Neural crest cell (in vitro differentiated cells): ENCODE measurements around the gene TTC31. TPM values are rescaled to one million over a fixed set of nuclear protein-coding genes. Genes with fewer than 3 reads are reported as not detected.

Experiments used
- DNase-seq: peaks from one replicate; pipeline ENCODE4 v3.0.0; 2021; ENCODE audit warnings: low read depth, mixed read lengths, low spot score
- H3K27ac Mint-ChIP-seq: one replicate; pipeline ENCODE4 v1.8.0; 2021; ENCODE audit warnings: mild to moderate bottlenecking, mixed read lengths; ENCODE audit not compliant: unreplicated experiment
- H3K27me3 Mint-ChIP-seq: 2 replicates; pipeline ENCODE4 v1.8.0; 2021; ENCODE audit warnings: low read depth, mild to moderate bottlenecking, mixed read lengths
- H3K36me3 Mint-ChIP-seq: 2 replicates; pipeline ENCODE4 v1.8.0; 2021; ENCODE audit warnings: low read depth, mild to moderate bottlenecking, mixed read lengths
- H3K4me1 Mint-ChIP-seq: 2 replicates; pipeline ENCODE4 v1.8.0; 2021; ENCODE audit warnings: mixed read lengths
- H3K4me3 Mint-ChIP-seq: one replicate; pipeline ENCODE4 v1.8.0; 2021; ENCODE audit warnings: mild to moderate bottlenecking, mixed read lengths
- H3K9me3 Mint-ChIP-seq: 2 replicates; pipeline ENCODE4 v1.8.0; 2021; ENCODE audit warnings: mixed read lengths
- CTCF ChIP-seq: fragments of 200-600 bp; sonication (generic); conservative IDR thresholded peaks from 2 replicates; pipeline ENCODE4 v1.5.0; 2021; ENCODE audit warnings: antibody characterized with exemption, mild to moderate bottlenecking
- total RNA-seq: library from RNA; stranded (reverse); gene quantifications from 2 replicates; pipeline ENCODE4 v1.2.1, GENCODE V29; 2021

The TTC31 gene
- total RNA-seq, 1 donor from 2014 or later = 29.6 TPM

DNA sequence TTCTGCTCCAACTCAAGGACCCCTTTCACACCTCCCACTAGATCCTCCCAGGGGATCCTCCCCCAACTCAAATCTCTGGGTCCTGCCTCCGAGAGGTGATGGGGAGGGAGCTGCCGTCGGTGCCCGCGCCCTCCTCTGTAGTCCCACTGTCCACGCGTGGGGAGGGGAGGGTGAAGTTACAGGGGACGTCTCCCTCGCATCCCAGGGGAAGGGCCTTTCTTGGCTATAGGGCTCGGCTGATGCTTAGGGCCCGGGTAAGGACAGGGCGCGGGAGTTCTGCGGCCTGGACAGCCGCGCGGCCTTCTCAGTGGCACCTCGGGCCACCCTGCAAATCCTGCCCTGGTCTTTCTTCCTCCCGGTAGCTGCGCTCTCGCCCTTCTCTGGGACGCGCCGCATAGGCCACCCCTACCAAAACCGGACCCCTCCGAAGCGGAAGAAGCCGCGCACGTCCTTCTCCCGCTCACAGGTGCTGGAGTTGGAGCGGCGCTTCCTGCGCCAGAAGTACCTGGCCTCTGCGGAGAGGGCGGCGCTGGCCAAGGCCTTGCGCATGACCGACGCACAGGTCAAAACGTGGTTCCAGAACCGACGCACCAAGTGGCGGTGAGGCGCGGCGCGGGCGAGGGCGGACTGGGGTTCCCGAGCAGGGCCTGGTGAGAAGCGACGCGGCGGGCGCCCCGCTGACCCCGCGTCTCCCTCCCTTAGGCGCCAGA is 32.5 kb downstream of the TTC31 start:
- Mint-ChIP-seq H3K27me3 (peaks cover 95% of the 10 kb centered on the region), H3K4me3 (no peak overlapping the region), H3K4me1 (peaks cover 3% of the 10 kb centered on the region), H3K27ac (no peak overlapping the region), H3K9me3 (no peaks in the 10 kb centered on the region), H3K36me3 (peaks cover 6% of the 10 kb centered on the region)
- DNase-seq = no peak
- TF ChIP-seq CTCF = no peak

DNA sequence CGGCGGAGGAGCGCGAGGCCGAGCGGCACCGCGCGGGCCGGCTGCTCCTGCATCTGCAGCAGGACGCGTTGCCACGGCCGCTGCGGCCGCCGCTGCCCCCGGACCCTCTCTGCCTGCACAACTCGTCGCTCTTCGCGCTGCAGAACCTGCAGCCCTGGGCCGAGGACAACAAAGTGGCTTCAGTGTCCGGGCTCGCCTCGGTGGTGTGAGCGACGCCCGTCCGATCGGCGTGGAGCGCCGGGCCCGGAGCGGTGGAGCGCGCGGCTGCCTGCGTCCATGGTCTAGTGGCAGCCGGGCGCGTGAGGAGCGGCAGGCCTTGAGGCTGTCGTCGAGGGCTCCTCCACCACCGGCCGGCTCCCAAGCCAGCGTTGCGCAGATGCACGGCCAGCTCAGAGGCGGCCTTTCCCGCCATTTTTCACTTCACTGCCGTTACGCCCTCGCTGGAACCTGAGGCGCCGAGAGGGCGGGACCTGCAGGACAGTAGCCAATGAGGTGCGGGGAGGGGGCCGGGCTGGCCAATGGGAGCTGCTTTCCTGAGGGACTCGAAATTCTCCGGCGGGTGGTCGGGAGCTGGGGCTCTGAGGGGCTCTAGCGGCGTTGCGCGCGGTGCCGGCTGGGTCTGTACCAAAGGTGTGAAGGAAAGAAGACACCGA is 33.2 kb downstream of the TTC31 start:
- no peak for TF ChIP-seq CTCF
- no peak overlapping the region for H3K27ac Mint-ChIP-seq
- peaks cover 95% of the 10 kb centered on the region for H3K27me3 Mint-ChIP-seq
- peaks cover 6% of the 10 kb centered on the region for H3K36me3 Mint-ChIP-seq
- DNase-seq = no peak
- no peaks in the 10 kb centered on the region for H3K9me3 Mint-ChIP-seq
- peaks cover 3% of the 10 kb centered on the region for H3K4me1 Mint-ChIP-seq
- no peak overlapping the region for H3K4me3 Mint-ChIP-seq

DNA sequence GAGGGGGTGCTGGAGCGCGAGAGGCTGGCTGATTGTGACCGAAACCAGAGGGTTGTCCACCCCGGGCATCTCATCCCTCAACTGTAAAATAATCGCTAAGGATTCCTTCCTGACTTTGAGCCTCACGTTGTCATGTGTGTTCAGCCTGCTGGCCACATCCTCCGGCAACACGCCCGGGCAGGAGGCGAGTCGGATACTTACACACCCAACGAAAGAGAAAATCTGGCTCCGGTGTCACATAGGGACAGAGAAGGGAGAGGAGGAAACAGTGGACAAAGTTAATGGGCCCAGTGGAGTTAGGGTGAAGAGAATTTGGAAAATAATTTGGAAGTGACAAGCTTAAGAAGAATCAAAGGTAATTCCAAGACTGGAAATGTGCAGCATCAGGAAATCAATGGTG is 33.8 kb downstream of the TTC31 start:
- Mint-ChIP-seq H3K27ac (no peak overlapping the region), H3K9me3 (no peaks in the 10 kb centered on the region), H3K36me3 (peaks cover 6% of the 10 kb centered on the region), H3K4me3 (no peak overlapping the region), H3K4me1 (peaks cover 3% of the 10 kb centered on the region), H3K27me3 (peaks cover 94% of the 10 kb centered on the region)
- TF ChIP-seq CTCF = no peak
- DNase-seq = no peak

- Mint-ChIP-seq H3K4me3 (no peak overlapping the region), H3K27me3 (peaks cover 65% of the 10 kb centered on the region), H3K36me3 (peaks cover 12% of the 10 kb centered on the region), H3K27ac (peak overlapping the region; percentile 5), H3K9me3 (peaks cover 2% of the 10 kb centered on the region), H3K4me1 (no peaks in the 10 kb centered on the region)
- no peak for TF ChIP-seq CTCF
- no peak for DNase-seq
Measured at GRCh38 chr2:74522516-74522915, 39.6 kb downstream of the TTC31 start.

DNA sequence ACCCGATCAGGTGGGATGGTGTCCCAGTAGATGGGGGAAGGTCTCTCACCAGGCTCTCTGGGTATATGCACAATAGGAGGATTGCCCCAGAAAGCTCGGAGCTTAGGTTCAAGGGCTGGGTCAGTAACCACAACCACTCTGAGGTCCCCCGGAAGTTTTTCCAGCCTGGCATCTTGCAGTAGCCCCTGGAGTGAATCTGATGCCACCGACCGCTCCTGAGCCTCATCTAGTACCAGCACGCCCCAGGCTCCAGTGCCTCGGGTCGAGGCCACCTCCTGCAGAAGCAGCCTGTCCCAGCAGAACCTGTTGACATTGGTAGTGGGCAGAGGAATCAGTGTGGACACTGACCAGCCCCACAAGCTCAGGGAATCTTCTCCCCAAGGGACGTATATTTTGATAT is 41.1 kb downstream of the TTC31 start:
- peaks cover 14% of the 10 kb centered on the region for H3K36me3 Mint-ChIP-seq
- H3K27me3 Mint-ChIP-seq = peaks cover 50% of the 10 kb centered on the region
- peak overlapping the region; percentile 57 for H3K4me3 Mint-ChIP-seq
- no peak for TF ChIP-seq CTCF
- no peak for DNase-seq
- peaks cover 12% of the 10 kb centered on the region for H3K4me1 Mint-ChIP-seq
- peaks cover 2% of the 10 kb centered on the region for H3K9me3 Mint-ChIP-seq
- H3K27ac Mint-ChIP-seq = peak overlapping the region; percentile 19
